GM19193 (cell line): ENCODE measurements around the gene COL4A2.
A peak's percentile ranks its signal among the peaks of the same experiment; 100 is the strongest.

Source experiments
- POLR2A ChIP-seq: IDR thresholded peaks from 4 replicates; pipeline ENCODE4 v1.6.1; 2011; ENCODE audit not compliant: insufficient read depth, insufficient read length; ENCODE audit errors: extremely low read depth

The COL4A2 gene

GRCh38 chr13:110463871-110464510 is 156.9 kb downstream of the COL4A2 start:
- TF ChIP-seq POLR2A, result no peak

- TF ChIP-seq POLR2A, result no peak
Measured at GRCh38 chr13:110464556-110465333, 157.7 kb downstream of the COL4A2 start.

DNA sequence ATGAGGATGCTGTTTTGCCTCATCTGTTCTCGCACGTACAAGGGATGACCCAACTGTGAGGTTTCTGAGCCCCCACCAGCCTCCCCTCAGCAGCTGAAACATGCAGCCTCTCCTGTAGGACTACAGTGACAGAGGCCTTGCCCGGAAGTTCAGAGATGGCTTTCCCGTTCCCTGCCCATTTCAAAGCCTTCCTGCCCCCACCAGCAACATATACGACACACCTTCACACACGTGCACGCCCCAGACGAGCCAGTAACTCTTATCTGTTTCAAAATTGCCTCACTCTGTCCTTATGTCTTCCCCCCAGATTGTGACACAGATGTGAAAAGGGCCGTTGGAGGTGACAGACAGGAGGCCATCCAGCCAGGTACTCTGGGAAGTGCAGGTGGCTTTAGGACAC is 158.6 kb downstream of the COL4A2 start:
- no peak for TF ChIP-seq POLR2A

- TF ChIP-seq POLR2A, result no peak
Measured at GRCh38 chr13:110466266-110466915, 159.3 kb downstream of the COL4A2 start.

GRCh38 chr13:110467516-110468110 is 160.5 kb downstream of the COL4A2 start:
- no peak for TF ChIP-seq POLR2A

DNA sequence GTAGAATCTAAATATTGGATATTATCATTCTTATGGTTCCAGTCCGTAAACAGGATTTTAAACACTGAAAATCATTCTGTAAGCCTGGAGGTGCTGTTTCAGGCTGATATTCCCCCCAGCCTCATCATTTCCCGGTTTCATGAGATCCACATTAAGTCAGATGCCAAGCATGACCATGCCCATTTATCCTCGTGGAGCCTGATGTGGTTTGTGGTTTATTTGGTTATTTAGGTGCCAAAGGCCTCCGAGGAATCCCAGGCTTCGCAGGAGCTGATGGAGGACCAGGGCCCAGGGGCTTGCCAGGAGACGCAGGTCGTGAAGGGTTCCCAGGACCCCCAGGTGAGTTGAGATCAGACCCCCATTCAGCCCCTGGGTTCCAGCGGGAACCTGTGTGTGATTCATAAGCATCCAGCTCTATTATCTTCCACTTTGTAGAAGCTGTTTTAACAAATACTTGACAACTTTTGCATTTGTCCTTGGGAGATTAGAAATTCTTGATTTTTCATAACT is 162.0 kb downstream of the COL4A2 start:
- TF ChIP-seq POLR2A, result no peak

DNA sequence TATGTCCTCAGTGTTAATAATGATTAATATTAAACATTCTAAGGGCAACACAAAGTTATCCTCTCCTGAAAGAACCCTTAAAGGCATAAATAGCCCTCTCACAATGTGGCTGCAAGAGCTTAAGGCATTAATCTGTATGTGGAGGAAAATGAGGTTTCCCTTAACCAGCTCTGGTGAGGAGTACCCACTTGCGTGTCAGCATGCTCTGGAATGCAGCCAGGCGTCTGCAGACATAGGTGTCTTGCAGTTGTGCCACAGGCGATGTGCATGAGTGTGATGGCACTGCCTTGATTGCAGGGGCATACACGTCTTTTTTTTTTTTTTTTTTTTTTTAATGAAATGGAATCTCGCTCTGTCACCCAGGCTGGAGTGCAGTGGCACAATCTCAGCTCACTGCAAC is 162.5 kb downstream of the COL4A2 start:
- TF ChIP-seq POLR2A, result no peak

DNA sequence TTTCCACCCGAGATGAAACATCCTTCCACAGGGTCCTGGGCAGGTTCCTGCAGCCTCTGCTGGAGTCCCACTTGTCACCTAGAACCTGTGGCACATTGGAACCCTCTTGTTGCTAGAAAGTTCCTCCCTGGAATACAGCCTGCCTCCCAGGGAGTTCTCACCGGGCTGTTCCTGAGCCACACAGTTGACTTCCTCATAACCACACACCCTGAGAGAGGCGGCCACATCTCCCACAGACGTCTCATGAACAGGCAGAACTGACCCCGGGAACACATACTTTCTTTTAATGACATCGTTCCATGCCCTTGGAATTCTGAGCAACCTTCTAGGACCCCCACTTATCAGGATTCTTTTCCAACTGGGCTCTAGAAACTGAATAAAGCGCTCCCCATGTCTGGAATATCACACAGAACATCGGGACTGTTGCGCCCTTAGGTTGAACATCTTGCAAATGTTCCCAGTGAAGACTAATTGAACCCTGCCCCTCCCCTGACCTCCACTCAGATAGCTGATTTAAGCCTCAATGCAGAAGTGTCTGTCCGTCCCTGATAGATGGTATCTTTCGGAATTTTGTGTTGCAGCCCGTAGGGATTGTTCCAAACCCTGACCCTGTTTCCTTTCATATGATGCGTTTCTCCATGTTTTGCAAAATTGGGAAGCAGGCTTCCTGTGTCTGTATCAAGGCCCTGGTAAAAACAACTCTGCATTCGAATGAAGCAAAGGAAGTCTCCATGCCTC is 163.4 kb downstream of the COL4A2 start:
- no peak for TF ChIP-seq POLR2A

DNA sequence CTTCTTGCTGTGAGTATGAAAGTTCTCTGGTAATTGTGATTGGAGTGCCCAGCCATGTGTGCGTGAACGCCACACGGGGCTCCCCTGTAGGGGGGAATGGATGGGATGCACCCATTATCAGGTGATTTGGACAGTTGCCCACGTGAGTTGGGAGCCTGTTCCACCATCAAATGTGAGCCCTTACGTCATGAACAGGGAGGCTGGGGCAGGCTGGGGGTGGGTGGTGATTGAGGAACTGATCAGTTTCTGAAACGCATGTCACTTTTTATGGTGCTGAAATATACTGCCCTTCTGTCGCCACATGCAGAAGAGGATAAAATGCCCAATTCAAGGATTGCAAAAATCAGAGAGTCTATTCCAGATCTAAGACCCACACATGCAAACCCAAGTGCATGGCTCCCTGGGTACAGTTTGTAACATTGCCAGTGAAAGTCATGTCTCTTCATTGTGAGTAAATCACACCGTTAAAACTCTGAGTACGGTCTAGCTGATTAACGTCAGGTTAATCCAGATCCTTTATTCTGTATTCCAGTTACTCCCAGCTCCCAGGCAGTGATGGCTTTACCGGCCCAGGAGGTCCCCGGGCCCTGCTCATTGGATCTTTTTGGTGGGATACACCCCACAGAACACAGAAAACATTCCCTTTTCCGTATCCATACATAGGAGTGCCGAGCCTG is 164.2 kb downstream of the COL4A2 start:
- no peak for TF ChIP-seq POLR2A

GRCh38 chr13:110471833-110472162 is 164.7 kb downstream of the COL4A2 start:
- peak; percentile 41 for TF ChIP-seq POLR2A

DNA sequence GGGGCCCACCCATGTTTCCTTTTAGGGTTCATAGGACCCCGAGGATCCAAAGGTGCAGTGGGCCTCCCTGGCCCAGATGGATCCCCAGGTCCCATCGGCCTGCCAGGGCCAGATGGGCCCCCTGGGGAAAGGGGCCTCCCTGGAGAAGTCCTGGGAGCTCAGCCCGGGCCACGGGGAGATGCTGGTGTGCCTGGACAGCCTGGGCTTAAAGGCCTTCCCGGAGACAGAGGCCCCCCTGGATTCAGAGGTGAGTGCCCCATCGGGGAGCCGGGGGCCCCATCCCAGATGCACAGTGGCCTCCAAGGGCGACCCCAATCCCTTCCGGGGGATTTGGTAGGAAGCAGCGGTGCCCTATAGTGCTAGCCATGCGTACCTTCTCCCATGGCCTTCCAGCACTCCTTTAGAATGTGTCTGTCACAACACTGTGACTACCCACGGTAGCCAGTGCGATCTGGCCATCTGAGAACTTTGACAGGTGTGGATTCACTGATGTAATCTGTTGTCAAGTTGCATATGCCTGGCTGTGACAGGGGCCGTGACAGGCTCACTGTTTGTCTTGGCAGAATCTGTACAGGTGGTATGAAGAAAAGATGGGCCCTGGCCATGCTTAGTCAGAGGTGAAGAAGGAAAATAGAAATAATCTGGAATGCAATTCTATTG is 165.9 kb downstream of the COL4A2 start:
- TF ChIP-seq POLR2A, result no peak

GRCh38 chr13:110474713-110475112 is 167.6 kb downstream of the COL4A2 start:
- no peak for TF ChIP-seq POLR2A

- no peak for TF ChIP-seq POLR2A
Measured at GRCh38 chr13:110475117-110475516, 168.0 kb downstream of the COL4A2 start.
